AG09309 (cell line): ENCODE measurements around the gene FAM228B.

Experiments
- DNase-seq: peaks from one replicate; pipeline ENCODE4 v3.0.0-alpha.2; 2010; ENCODE audit warnings: low read depth
- H3K4me3 ChIP-seq: 2 replicates; pipeline ENCODE4 v1.5.1; 2011; ENCODE audit warnings: mild to moderate bottlenecking, low read depth, low read length, moderate library complexity; ENCODE audit not compliant: control insufficient read depth
- TF ChIP-seq, protein P1 (sequence below): IDR thresholded peaks from 2 replicates; pipeline ENCODE4 v1.5.1; 2011; ENCODE audit warnings: mild to moderate bottlenecking, low read depth, low read length, inconsistent platforms; ENCODE audit not compliant: insufficient read depth, control insufficient read depth; ENCODE audit errors: missing control alignments

Gene FAM228B

DNA sequence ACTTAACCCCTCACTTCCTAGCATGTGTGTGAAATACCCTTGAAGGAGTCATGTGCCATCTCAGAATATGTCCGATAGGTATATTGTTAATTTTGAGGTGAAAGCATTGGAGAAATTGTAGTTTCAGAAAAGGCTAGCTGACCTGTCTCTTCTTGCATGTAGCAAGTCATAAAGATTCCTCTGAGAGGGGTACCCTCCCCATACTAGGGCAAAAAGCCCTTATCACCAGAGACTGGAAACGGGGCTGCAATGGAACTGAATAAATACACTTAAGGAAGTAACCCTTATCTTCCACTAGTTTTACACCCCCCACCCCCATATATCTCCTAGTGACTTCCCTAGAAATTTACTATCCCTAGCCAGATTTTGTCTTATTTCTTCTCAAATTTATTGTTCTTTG lies 45.4 kb upstream of the FAM228B start:
- no peak for DNase-seq
- H3K4me3 ChIP-seq = no peak overlapping the region
- TF ChIP-seq, protein P1, sequence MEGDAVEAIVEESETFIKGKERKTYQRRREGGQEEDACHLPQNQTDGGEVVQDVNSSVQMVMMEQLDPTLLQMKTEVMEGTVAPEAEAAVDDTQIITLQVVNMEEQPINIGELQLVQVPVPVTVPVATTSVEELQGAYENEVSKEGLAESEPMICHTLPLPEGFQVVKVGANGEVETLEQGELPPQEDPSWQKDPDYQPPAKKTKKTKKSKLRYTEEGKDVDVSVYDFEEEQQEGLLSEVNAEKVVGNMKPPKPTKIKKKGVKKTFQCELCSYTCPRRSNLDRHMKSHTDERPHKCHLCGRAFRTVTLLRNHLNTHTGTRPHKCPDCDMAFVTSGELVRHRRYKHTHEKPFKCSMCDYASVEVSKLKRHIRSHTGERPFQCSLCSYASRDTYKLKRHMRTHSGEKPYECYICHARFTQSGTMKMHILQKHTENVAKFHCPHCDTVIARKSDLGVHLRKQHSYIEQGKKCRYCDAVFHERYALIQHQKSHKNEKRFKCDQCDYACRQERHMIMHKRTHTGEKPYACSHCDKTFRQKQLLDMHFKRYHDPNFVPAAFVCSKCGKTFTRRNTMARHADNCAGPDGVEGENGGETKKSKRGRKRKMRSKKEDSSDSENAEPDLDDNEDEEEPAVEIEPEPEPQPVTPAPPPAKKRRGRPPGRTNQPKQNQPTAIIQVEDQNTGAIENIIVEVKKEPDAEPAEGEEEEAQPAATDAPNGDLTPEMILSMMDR = no peak

DNA sequence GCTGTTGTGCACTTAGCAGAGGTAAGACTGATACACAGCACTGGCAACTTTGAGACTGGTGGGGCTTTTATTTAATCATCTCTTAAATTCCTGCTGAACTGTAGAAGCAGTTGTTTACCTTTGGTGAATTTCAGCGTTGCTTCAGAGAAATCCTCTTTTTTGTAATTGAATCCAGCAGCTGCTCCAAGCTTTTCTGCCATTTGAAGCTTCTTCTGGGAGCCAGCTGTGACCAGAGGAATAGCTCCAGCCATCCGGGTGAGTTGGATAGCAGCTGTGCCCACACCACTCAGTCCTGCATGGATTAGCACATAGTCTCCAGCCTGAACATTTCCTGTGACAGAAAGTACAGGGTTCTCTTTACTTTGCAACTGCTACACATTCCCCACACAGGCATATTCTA lies 42.6 kb upstream of the FAM228B start:
- H3K4me3 ChIP-seq = no peak overlapping the region
- TF ChIP-seq, protein P1 = no peak
- DNase-seq = no peak

DNA sequence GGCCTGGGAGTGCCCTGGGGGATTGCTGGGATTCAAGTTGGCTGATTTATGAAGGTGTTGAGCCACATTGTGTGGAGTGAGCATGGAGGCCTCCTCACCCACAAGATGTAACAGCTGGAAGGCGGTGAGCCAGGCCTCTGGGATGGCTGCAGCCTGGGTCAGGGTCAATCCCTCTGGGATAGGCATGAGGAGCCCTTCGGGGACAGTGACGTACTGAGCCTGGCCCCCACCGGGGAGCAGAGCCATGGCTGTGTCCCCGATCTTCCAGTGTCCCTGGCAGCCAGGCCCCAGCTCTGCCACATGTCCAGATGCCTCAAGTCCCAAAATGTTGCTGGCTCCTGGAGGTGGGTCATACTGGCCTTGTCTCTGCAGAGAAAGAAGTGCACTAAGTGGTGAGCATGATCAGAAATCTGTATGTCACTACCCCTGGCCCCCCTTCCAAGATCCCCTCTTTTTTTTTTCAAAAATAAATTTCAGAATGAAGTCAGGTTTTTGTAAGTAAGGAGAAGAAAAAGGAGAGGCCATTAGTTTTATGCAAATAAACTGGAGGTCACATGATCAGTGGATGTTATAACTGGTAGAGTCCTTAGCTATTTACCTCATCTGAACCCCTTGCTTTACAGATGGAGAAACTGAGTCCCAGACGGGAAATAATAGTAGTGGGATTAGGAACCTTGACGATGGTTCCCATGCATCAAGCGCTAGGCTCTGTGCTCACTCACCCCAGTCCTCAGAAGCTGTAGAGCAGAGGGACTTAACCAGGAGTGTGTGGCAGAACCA lies 40.3 kb upstream of the FAM228B start:
- TF ChIP-seq, protein P1 = no peak
- H3K4me3 ChIP-seq = peak overlapping the region; percentile 94

DNA sequence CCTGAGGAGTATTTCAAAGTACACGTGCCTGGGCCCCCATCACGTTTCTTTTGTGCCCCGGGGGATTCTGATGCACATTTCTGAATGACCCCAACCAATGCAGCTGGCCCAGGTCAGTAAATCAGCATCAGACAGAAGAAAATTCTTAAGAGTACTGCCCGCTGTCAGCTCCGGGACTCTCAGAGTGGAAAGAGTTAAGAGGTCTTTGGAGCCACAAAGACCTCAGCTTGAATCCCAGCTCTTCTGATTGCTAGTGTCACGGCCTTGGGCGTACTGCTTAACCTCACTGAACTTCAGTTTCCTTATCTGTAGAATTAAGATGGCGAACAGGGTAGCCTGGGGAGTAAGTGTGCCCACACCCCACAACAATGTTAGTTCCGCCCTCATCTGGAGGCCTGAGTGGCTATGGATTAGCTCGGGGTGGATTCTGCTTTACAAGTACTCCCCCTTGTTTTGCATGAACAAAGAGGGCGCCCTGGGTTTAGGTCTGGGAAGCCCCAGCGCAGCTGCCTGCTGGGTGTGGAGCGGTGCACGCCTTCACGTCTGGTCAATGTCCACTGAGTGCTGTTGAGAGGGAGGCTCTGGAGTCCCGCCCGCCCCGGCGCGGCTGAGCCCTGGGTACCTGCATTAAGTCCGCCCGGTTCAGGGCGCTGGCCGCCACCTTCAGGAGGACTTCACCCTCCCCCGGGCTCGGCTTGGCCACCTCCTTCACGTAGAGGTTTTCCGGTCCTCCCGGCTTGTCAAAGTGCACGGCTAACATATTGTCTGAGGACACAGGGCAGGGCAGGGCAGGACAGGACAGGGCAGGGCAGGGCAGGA lies 39.5 kb upstream of the FAM228B start:
- TF ChIP-seq, protein P1 = no peak
- DNase-seq = peak; percentile 44
- H3K4me3 ChIP-seq = peak overlapping the region; percentile 94

More for the DNA sequence above, 40.3 kb upstream of the FAM228B start:
- no peak for DNase-seq

DNA sequence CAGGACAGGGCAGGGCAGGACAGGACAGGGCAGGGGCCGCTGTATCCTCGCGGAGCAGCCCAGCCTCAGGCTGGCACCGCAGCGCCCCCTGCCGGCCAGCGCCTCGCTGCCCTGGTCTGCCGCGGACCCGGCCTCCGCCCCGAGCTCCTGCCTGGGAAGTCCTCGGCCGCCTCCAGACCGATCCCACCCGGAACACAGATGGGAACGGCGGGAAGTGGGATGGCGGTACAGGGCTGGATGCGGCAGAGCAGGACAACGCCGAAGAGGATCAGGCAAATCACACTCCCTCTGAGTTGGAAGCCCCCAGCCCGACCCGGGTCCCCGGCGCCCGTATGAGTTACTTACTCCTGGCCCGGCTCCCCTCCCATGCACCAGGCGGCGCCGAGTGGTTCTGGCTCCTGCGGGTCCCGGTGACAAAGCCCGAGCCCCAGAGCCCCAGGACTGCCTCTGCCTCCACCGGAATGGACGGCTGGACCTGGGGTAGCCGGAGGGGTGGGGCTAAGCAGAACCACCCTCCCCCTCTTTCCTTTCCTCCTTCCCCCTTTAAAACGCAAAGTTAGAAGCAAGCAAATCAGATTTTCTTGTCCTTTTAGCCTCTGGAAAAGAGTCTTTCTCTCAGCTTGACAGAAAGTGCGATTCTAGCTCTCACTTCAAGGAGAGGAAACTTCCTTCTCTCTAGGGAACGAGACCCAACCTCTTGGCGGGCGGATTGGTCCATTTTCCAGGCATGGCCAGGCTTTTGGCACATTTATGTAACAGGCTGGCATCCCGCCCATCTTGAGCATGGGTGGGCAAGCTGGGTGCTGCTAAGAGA lies 38.7 kb upstream of the FAM228B start, which contains the start of gene TP53I3:
TP53I3 (minus strand) TSS at position 449 of the 814 bp plus-strand sequence. CDS start 508 bp downstream, outside the sequence.
- H3K4me3 ChIP-seq = peak within 1 kb of the TSS; percentile 94
- TF ChIP-seq, protein P1 = peak; percentile 52
- DNase-seq = peak; percentile 42

DNA sequence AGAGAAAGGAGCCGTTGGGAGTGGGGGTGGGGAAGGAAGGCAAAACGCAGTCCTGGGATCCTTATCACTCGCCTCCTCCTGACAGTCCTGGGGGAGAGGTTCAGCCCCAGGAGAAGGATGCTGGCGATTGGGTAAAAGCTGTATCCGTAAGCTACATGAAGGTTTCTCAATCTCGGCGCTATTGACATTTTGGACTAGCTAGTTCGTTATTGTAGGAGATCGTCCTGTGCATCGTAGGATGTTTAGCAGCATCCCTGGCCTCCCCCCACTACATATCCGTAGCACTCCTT lies 38.1 kb upstream of the FAM228B start:
- TF ChIP-seq, protein P1 = no peak
- no peak for DNase-seq
- peak overlapping the region; percentile 94 for H3K4me3 ChIP-seq
